ENCODE measurements around the gene SMAP2. TPM values are rescaled to one million over a fixed set of nuclear protein-coding genes. Genes with fewer than 3 reads are reported as not detected.

The SMAP2 gene
- total and polyA plus RNA-seq, 4 donors = 24.5 to 201 (median 51.3) TPM

GRCh38 chr1:40382601-40383000 lies 9.1 kb downstream of the SMAP2 start:
- Histone ChIP-seq H3K9ac (ENCODE audit: insufficient read depth in 1 of 2, low read length in 2 of 2) (no peak overlapping the region), H3K9me3 (ENCODE audit: control insufficient read depth in 4 of 4, insufficient read depth in 3 of 4, low read length in 3 of 4) (no peaks in the 10 kb centered on the region), H3K4me1 (ENCODE audit: control insufficient read depth in 5 of 5, insufficient read depth in 5 of 5, low read length in 5 of 5) (peaks cover 2 to 17% (median 8%) of the 10 kb centered on the region in 5 donors), H3K4me3 (no peak overlapping the region), H3K27me3 (ENCODE audit: control insufficient read depth in 3 of 3, insufficient read depth in 3 of 3, low read length in 2 of 3) (no peaks in the 10 kb centered on the region), H3K36me3 (ENCODE audit: control insufficient read depth in 4 of 4, insufficient read depth in 4 of 4, low read length in 4 of 4) (no peaks in the 10 kb centered on the region), H3K27ac (ENCODE audit: low read depth in 1 of 2, low read length in 1 of 2) (no peak overlapping the region)
- DNase-seq (no peak), ATAC-seq (ENCODE audit: insufficient read depth, low FRiP score) (no peak)
- no peak for TF ChIP-seq CTCF (IDR thresholded peaks at IDR 0.05; ENCODE audit: control extremely low read depth, extremely low read depth)

- ATAC-seq (ENCODE audit: insufficient read depth, low FRiP score) = no peak
- WGBS, 2 donors = 84 to 90% methylated on average over 7 of the region's 7 CpGs
These were observed 9.6 kb downstream of the SMAP2 start for GRCh38 chr1:40383095-40383487.

GRCh38 chr1:40383488-40384412 lies 10.2 kb downstream of the SMAP2 start:
- Histone ChIP-seq H3K27me3 (ENCODE audit: control insufficient read depth in 3 of 3, insufficient read depth in 3 of 3, low read length in 2 of 3) (no peaks in the 10 kb centered on the region), H3K4me3 (no peak overlapping the region)
- whole genome bisulfite sequencing, 2 donors = 61 to 67% methylated on average over 9 of the region's 9 CpGs

More at GRCh38 chr1:40383095-40383487, 9.6 kb downstream of the SMAP2 start:
- Histone ChIP-seq H3K36me3 (ENCODE audit: control insufficient read depth in 4 of 4, insufficient read depth in 4 of 4, low read length in 4 of 4) (no peaks in the 10 kb centered on the region), H3K27ac (ENCODE audit: low read depth in 1 of 2, low read length in 1 of 2) (peak overlapping the region in 1 of 2 donors; percentile 34), H3K9me3 (ENCODE audit: control insufficient read depth in 4 of 4, insufficient read depth in 3 of 4, low read length in 3 of 4) (no peaks in the 10 kb centered on the region), H3K4me3 (no peak overlapping the region), H3K4me1 (ENCODE audit: control insufficient read depth in 5 of 5, insufficient read depth in 5 of 5, low read length in 5 of 5) (peaks cover 2 to 17% (median 8%) of the 10 kb centered on the region in 5 donors), H3K9ac (ENCODE audit: insufficient read depth in 1 of 2, low read length in 2 of 2) (no peak overlapping the region), H3K27me3 (ENCODE audit: control insufficient read depth in 3 of 3, insufficient read depth in 3 of 3, low read length in 2 of 3) (no peaks in the 10 kb centered on the region)
- DNase-seq = no peak
- TF ChIP-seq CTCF (IDR thresholded peaks at IDR 0.05; ENCODE audit: control extremely low read depth, extremely low read depth) = no peak

More at GRCh38 chr1:40383488-40384412, 10.2 kb downstream of the SMAP2 start:
- DNase-seq = no peak
- H3K36me3 ChIP-seq (ENCODE audit: control insufficient read depth in 4 of 4, insufficient read depth in 4 of 4, low read length in 4 of 4) = no peaks in the 10 kb centered on the region
- H3K27ac ChIP-seq (ENCODE audit: low read depth in 1 of 2, low read length in 1 of 2) = peak overlapping the region in 1 of 2 donors; percentile 79
- ATAC-seq (ENCODE audit: insufficient read depth, low FRiP score) = no peak
- no peaks in the 10 kb centered on the region for H3K9me3 ChIP-seq (ENCODE audit: control insufficient read depth in 4 of 4, insufficient read depth in 3 of 4, low read length in 3 of 4)
- H3K4me1 ChIP-seq (ENCODE audit: control insufficient read depth in 5 of 5, insufficient read depth in 5 of 5, low read length in 5 of 5) = peaks cover 2 to 17% (median 8%) of the 10 kb centered on the region in 5 donors
- TF ChIP-seq CTCF (IDR thresholded peaks at IDR 0.05; ENCODE audit: control extremely low read depth, extremely low read depth) = no peak
- no peak overlapping the region for H3K9ac ChIP-seq (ENCODE audit: insufficient read depth in 1 of 2, low read length in 2 of 2)
